ENCODE measurements around the gene OR4K15.

OR4K15 gene, protein sequence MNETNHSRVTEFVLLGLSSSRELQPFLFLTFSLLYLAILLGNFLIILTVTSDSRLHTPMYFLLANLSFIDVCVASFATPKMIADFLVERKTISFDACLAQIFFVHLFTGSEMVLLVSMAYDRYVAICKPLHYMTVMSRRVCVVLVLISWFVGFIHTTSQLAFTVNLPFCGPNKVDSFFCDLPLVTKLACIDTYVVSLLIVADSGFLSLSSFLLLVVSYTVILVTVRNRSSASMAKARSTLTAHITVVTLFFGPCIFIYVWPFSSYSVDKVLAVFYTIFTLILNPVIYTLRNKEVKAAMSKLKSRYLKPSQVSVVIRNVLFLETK

DNA sequence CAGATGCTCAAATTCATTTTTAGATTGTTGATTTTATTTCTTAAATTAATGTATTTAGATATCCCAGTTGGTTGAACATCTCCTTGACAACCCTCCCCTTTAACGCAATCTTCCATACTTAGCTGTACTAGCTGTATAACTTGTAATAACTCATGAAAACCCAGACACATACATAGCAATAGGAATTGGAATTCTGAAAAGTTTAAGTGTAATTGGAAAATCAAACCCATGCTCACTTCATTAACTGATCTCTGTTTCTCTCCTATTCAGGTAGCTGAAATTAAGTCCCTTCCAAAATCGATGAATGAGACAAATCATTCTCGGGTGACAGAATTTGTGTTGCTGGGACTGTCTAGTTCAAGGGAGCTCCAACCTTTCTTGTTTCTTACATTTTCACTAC, at the start of gene OR4K15:
Gene OR4K15 (plus strand): TSS at position 301 of the 400 bp plus-strand sequence. CDS start 0 bp downstream, at position 301.
- TF ChIP-seq GATA3 (IDR thresholded peaks at IDR 0.05; ENCODE audit: low read depth, low read length) = no peak
- no peak for TF ChIP-seq GATA2 (IDR thresholded peaks at IDR 0.05; ENCODE audit: low read depth, low read length)

DNA sequence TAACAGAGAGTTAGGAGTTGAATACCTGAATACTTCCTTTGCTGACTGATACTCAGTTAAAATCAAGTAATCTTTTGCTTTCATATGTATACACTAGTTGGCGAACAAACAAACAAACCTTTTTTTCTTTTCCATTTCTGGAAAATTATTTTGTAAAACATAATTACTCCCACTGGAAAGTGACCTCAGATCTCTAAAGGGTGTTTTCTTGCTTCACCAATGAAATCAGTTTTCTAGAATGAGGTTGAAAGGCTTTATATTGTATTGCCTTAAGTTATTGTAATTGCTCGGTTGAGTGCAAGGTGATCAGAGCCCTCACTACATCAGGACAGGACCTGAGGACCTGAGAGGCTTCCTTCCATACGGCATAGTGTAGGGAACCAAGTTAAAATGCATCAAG, 44.8 kb upstream of the OR4K15 start, which contains the start of gene OR4K1:
Gene OR4K1 (plus strand): TSS at position 301 of the 400 bp plus-strand sequence. CDS start 4,750 bp downstream, outside the sequence.
- TF ChIP-seq GATA3 (IDR thresholded peaks at IDR 0.05; ENCODE audit: low read depth, low read length) (no peak), GATA2 (IDR thresholded peaks at IDR 0.05; ENCODE audit: low read depth, low read length) (no peak)

GRCh38 chr14:19941668-19942067, 33.7 kb upstream of the OR4K15 start:
- no peak for TF ChIP-seq GATA3 (IDR thresholded peaks at IDR 0.05; ENCODE audit: low read depth, low read length)

- TF ChIP-seq GATA3 (IDR thresholded peaks at IDR 0.05; ENCODE audit: low read depth, low read length) = no peak
- no peak for TF ChIP-seq GATA2 (IDR thresholded peaks at IDR 0.05; ENCODE audit: low read depth, low read length)
These were observed 27.8 kb upstream of the OR4K15 start for GRCh38 chr14:19947413-19948090.

GRCh38 chr14:19949218-19949617, 26.2 kb upstream of the OR4K15 start:
- TF ChIP-seq GATA2 (IDR thresholded peaks at IDR 0.05; ENCODE audit: low read depth, low read length) = no peak

DNA sequence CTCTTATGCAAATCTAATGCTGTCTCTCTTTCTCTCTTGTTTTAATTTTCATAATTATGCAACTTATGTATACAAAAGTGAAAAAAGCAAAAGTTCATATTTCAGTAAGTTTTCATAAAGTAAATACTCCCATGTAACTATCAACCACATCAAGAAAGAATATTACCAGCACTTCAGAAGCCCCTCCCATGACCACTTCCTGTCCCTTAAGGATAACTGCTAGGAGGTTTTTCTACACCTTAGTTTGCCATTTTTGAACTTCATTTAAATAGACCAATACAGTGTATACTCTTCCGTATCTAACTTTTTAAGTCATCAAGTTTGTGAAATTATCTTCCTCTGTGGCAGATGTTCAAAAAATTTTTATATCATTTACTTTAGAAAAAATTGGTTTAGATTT, 547 bp upstream of the OR4K15 start:
- TF ChIP-seq GATA2 (IDR thresholded peaks at IDR 0.05; ENCODE audit: low read depth, low read length) = no peak
- no peak for TF ChIP-seq GATA3 (IDR thresholded peaks at IDR 0.05; ENCODE audit: low read depth, low read length)

- TF ChIP-seq GATA3 (IDR thresholded peaks at IDR 0.05; ENCODE audit: low read depth, low read length) (no peak), GATA2 (IDR thresholded peaks at IDR 0.05; ENCODE audit: low read depth, low read length) (no peak)
These were observed 18.0 kb downstream of the OR4K15 start for GRCh38 chr14:19993438-19993837.

DNA sequence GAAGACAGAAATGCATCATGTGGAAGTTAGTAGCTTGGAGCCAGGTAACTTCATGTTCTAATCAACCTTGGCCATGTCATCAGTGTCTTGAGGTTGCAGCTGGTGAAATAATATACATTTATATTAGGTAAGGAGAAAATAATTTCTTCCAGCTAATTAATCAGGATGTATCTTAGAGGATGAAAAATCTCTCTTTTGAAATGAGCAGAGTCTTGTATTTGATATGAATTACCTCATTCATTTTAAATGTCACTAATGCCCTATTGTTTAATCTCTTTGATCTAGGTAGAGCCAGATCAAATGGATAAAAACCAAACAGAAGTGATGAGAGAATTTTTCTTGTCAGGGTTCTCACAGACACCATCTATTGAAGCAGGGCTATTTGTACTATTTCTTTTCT, 26.5 kb downstream of the OR4K15 start, which contains the start of gene OR4Q2:
Gene OR4Q2 (plus strand): TSS at position 301 of the 400 bp plus-strand sequence.
- no peak for TF ChIP-seq GATA3 (IDR thresholded peaks at IDR 0.05; ENCODE audit: low read depth, low read length)

- TF ChIP-seq GATA3 (IDR thresholded peaks at IDR 0.05; ENCODE audit: low read depth, low read length) (no peak), GATA2 (IDR thresholded peaks at IDR 0.05; ENCODE audit: low read depth, low read length) (no peak)
These were observed 26.9 kb downstream of the OR4K15 start for GRCh38 chr14:20002319-20002718.

- TF ChIP-seq GATA3 (IDR thresholded peaks at IDR 0.05; ENCODE audit: low read depth, low read length) (no peak), GATA2 (IDR thresholded peaks at IDR 0.05; ENCODE audit: low read depth, low read length) (no peak)
These were observed 32.8 kb downstream of the OR4K15 start for GRCh38 chr14:20008156-20008555.

GRCh38 chr14:20019257-20019865, 44.0 kb downstream of the OR4K15 start, which contains the start of gene OR4K14:
TSS of gene OR4K14 (minus strand) at chr14:20019307. CDS start at chr14:20015193, 4,114 bp downstream.
- TF ChIP-seq GATA2 (IDR thresholded peaks at IDR 0.05; ENCODE audit: low read depth, low read length) (no peak), GATA3 (IDR thresholded peaks at IDR 0.05; ENCODE audit: low read depth, low read length) (no peak)
